ENCODE data around the gene PARVB. TPM values are rescaled to one million over a fixed set of nuclear protein-coding genes. Genes with fewer than 3 reads are reported as not detected.

The PARVB gene, protein sequence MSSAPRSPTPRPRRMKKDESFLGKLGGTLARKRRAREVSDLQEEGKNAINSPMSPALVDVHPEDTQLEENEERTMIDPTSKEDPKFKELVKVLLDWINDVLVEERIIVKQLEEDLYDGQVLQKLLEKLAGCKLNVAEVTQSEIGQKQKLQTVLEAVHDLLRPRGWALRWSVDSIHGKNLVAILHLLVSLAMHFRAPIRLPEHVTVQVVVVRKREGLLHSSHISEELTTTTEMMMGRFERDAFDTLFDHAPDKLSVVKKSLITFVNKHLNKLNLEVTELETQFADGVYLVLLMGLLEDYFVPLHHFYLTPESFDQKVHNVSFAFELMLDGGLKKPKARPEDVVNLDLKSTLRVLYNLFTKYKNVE
- total RNA-seq, result 151 and 155 TPM in 2 replicates
- polyA plus RNA-seq, result 162 and 166 TPM in 2 replicates
- 199 and 231 TPM in 2 replicates for polyA plus RNA-seq (2011; cell fraction: cytosol; rRNA removed)
- 96.4 and 111 TPM in 2 replicates for polyA plus RNA-seq (2011; cell fraction: nucleus; rRNA removed)
- polyA plus RNA-seq (2012), result 141 TPM in 2 replicates
- polyA minus RNA-seq, result 95.1 and 97.9 TPM in 2 replicates
- polyA minus RNA-seq (2011; cell fraction: cytosol; rRNA and poly(A)+ RNA removed), result 17.4 TPM
- 22.0 and 26.0 TPM in 2 replicates for polyA minus RNA-seq (2011; cell fraction: nucleus; rRNA and poly(A)+ RNA removed)
- Bru-seq, nascent RNA, result percentile 75 among the genes with signal in this experiment
- percentile 81 among the genes with signal in this experiment for BruChase-seq, experiment 1, labeled RNA remaining after a 6-hour chase
- BruChase-seq, experiment 2, labeled RNA remaining after a 2-hour chase, result percentile 74 among the genes with signal in this experiment
- long read RNA-seq, full-length matches to known transcripts, result 79 of 125 reads
- long read RNA-seq, partial matches to known transcripts, result 7 of 125 reads
- long read RNA-seq, other reads (novel, unspliced or antisense), result 39 of 125 reads

- ChIA-PET POLR2A (no interaction called here), CTCF (interaction anchor here (2.2 to 3.3 kb wide), 3 partner anchors 21 to 62 kb away, joined by 5 to 24 read pairs (median 10); no protein-coding TSS in a partner anchor)
- peaks cover 60% of the 10 kb centered on the region for H3K4me1 ChIP-seq (ENCODE audit: control insufficient read depth, extremely low read depth, insufficient read depth, low read length)
- FAIRE-seq (no peak), DNase-seq (ENCODE audit: low read depth, low spot score) (no peak)
- H3K36me3 ChIP-seq (ENCODE audit: control insufficient read depth in 2 of 2, extremely low read depth in 1 of 2, insufficient read depth in 2 of 2, low read length in 2 of 2), result no peaks in the 10 kb centered on the region
- dilution Hi-C loops (cut with MboI; ENCODE audit: extremely low pct_ligation_motif_present, low sequenced_read_pairs), result no loop called here
- H3K79me2 ChIP-seq (ENCODE audit: control insufficient read depth, insufficient read depth, low read length), result peaks cover 60% of the 10 kb centered on the region
- no peaks in the 10 kb centered on the region for H3K27me3 ChIP-seq (ENCODE audit: control insufficient read depth in 2 of 2, insufficient read depth in 2 of 2, low read length in 2 of 2)
- no peaks in the 10 kb centered on the region for H3K9me3 ChIP-seq (replicated peaks; ENCODE audit: control insufficient read depth, insufficient read depth, low read length)
- H3K4me3 ChIP-seq (replicated peaks in 1 of 3; ENCODE audit: insufficient read depth in 1 of 3, low read depth in 1 of 3, low read length in 3 of 3), result peak within 1 kb of the TSS; percentile 66 to 68 (median 66)
- H3K9me1 ChIP-seq (replicated peaks; ENCODE audit: control insufficient read depth, extremely low read depth, insufficient read depth, low read length), result no peaks in the 10 kb centered on the region
- TF ChIP-seq FOS (IDR thresholded peaks at IDR 0.05; ENCODE audit: borderline replicate concordance, insufficient read depth, low read length) (no peak), POLR2AphosphoS5 (IDR thresholded peaks at IDR 0.05; ENCODE audit: insufficient read depth, low read depth, low read length) (no peak), CTCF (IDR thresholded peaks at IDR 0.05; ENCODE audit: extremely low read depth in 1 of 2, insufficient read depth in 1 of 2, low read depth in 1 of 2, low read length in 2 of 2) (no peak), EZH2 (IDR thresholded peaks at IDR 0.05; ENCODE audit: borderline replicate concordance, low read depth, low read length, severe bottlenecking) (no peak), GATA2 (IDR thresholded peaks at IDR 0.05; ENCODE audit: insufficient read depth, insufficient read length, low read depth, low read length) (no peak), POLR2A (IDR thresholded peaks at IDR 0.05; ENCODE audit: low read depth, low read length) (no peak), MYC (IDR thresholded peaks at IDR 0.05; ENCODE audit: low read depth, low read length) (no peak), JUN (IDR thresholded peaks at IDR 0.05; ENCODE audit: borderline replicate concordance, insufficient read depth, insufficient read length, low read depth) (no peak)
- TF ChIP-seq, protein P1, sequence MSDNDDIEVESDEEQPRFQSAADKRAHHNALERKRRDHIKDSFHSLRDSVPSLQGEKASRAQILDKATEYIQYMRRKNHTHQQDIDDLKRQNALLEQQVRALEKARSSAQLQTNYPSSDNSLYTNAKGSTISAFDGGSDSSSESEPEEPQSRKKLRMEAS (IDR thresholded peaks at IDR 0.05; ENCODE audit: insufficient read depth, insufficient read length), result no peak
- H3K4me2 ChIP-seq (ENCODE audit: insufficient read depth, low read length), result peak within 1 kb of the TSS; percentile 92
- intact Hi-C loops (cut with micrococcal nuclease), result loop anchor here (10.0 kb wide), 1 partner anchor 1290 kb away; no protein-coding TSS in a partner anchor
- H2AFZ ChIP-seq (ENCODE audit: low read depth, low read length), result peak within 1 kb of the TSS; percentile 69
- H4K20me1 ChIP-seq (replicated peaks; ENCODE audit: control insufficient read depth, extremely low read depth, insufficient read depth, low read length), result no peaks in the 10 kb centered on the region
- peak within 1 kb of the TSS; percentile 88 for H3K9ac ChIP-seq (replicated peaks; ENCODE audit: extremely low read depth, insufficient read depth, low read length)
- BruUV-seq (replicated peaks), result no TSS peak
- H3K27ac ChIP-seq (ENCODE audit: insufficient read depth, low read depth, low read length), result peak within 1 kb of the TSS; percentile 99
These were observed at the start of gene PARVB for GRCh38 chr22:44024288-44024921. Gene PARVB (plus strand): TSS chr22:44024302. CDS start chr22:44024340, 38 bp downstream.

Measured in endothelial cell of umbilical vein (primary cell).